HG03108 (cell line): ENCODE data around the gene USP40.

Source experiments
- ATAC-seq: cut with Tn5 transposase; IDR thresholded peaks from one replicate; pipeline ENCODE4 v1.9.1; 2021; ENCODE audit warnings: moderate library complexity; ENCODE audit not compliant: unreplicated experiment

The USP40 gene

GRCh38 chr2:233448575-233448974, 118.0 kb downstream of the USP40 start:
- ATAC-seq: no peak

GRCh38 chr2:233448220-233448559, 118.4 kb downstream of the USP40 start:
- no peak for ATAC-seq

GRCh38 chr2:233447506-233448219, 118.9 kb downstream of the USP40 start:
- ATAC-seq: no peak

GRCh38 chr2:233446606-233447305, 119.8 kb downstream of the USP40 start:
- ATAC-seq: no peak

GRCh38 chr2:233446121-233446520, 120.5 kb downstream of the USP40 start:
- ATAC-seq: no peak

GRCh38 chr2:233445152-233445830, 121.3 kb downstream of the USP40 start:
- ATAC-seq: no peak

GRCh38 chr2:233444501-233444900, 122.1 kb downstream of the USP40 start:
- ATAC-seq: no peak

GRCh38 chr2:233443511-233444183, 122.9 kb downstream of the USP40 start:
- ATAC-seq: no peak

- no peak for ATAC-seq
These were observed 124.6 kb downstream of the USP40 start for GRCh38 chr2:233442028-233442310.

- ATAC-seq: no peak
These were observed 125.2 kb downstream of the USP40 start for GRCh38 chr2:233441161-233442027.

- no peak for ATAC-seq
These were observed 125.9 kb downstream of the USP40 start for GRCh38 chr2:233440714-233441113.

- ATAC-seq: no peak
These were observed 126.3 kb downstream of the USP40 start for GRCh38 chr2:233440314-233440713.

GRCh38 chr2:233439191-233439590, 127.4 kb downstream of the USP40 start:
- no peak for ATAC-seq

GRCh38 chr2:233438573-233439147, 127.9 kb downstream of the USP40 start:
- no peak for ATAC-seq

GRCh38 chr2:233437439-233437955, 129.1 kb downstream of the USP40 start:
- no peak for ATAC-seq

GRCh38 chr2:233436691-233437438, 129.7 kb downstream of the USP40 start:
- ATAC-seq: no peak

- no peak for ATAC-seq
These were observed 130.4 kb downstream of the USP40 start for GRCh38 chr2:233436191-233436581.

GRCh38 chr2:233435436-233436190, 131.0 kb downstream of the USP40 start:
- ATAC-seq: no peak
